ENCODE results near the gene FRAT2.

FRAT2 gene

GRCh38 chr10:97367126-97367649, 32.7 kb upstream of the FRAT2 start:
- no peak overlapping the region for H3K27ac Mint-ChIP-seq
- no peaks in the 10 kb centered on the region for H3K27me3 Mint-ChIP-seq (ENCODE audit: low read depth)
- no peak overlapping the region for H3K4me3 Mint-ChIP-seq

DNA sequence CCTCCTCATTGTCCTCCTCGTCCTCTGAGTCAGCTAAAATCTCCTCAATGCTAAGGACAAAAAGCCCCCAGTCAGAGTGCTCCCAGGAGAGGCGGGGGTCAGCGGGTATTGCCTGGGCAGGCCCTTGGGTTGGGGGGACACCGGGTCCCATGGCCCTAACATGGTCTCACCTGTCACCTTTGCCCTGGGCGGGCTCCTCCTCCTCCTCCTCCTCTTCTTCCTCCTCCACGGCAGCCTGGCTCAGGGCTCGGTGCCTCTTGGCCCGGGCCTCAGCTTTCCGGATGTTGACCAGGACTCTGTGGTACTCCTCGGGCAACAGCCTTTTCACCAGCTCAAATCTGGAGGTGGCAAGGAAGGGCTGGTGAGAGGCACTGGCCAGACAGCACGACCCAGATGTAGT, 32.0 kb upstream of the FRAT2 start:
- H3K36me3 Mint-ChIP-seq (ENCODE audit: low read depth) = peaks cover 28% of the 10 kb centered on the region
- no peak overlapping the region for H3K4me3 Mint-ChIP-seq
- H3K27me3 Mint-ChIP-seq (ENCODE audit: low read depth) = no peaks in the 10 kb centered on the region
- H3K27ac Mint-ChIP-seq = no peak overlapping the region
- no peaks in the 10 kb centered on the region for H3K4me1 Mint-ChIP-seq
- H3K9me3 Mint-ChIP-seq = no peaks in the 10 kb centered on the region
- TF ChIP-seq CTCF (IDR thresholded peaks at IDR 0.05; ENCODE audit: unreplicated experiment in 3 of 3) = no peak

More at GRCh38 chr10:97367126-97367649, 32.7 kb upstream of the FRAT2 start:
- H3K36me3 Mint-ChIP-seq (ENCODE audit: low read depth) = peaks cover 34% of the 10 kb centered on the region
- no peaks in the 10 kb centered on the region for H3K4me1 Mint-ChIP-seq
- no peaks in the 10 kb centered on the region for H3K9me3 Mint-ChIP-seq
- no peak for TF ChIP-seq CTCF (IDR thresholded peaks at IDR 0.05; ENCODE audit: unreplicated experiment in 3 of 3)

- no peak for TF ChIP-seq CTCF (IDR thresholded peaks at IDR 0.05; ENCODE audit: unreplicated experiment in 3 of 3)
- no peaks in the 10 kb centered on the region for H3K27me3 Mint-ChIP-seq (ENCODE audit: low read depth)
- H3K4me1 Mint-ChIP-seq = no peaks in the 10 kb centered on the region
- peaks cover 23% of the 10 kb centered on the region for H3K36me3 Mint-ChIP-seq (ENCODE audit: low read depth)
- no peaks in the 10 kb centered on the region for H3K9me3 Mint-ChIP-seq
- no peak overlapping the region for H3K4me3 Mint-ChIP-seq
- no peak overlapping the region for H3K27ac Mint-ChIP-seq
Measured at GRCh38 chr10:97365761-97366351, 31.3 kb upstream of the FRAT2 start.

GRCh38 chr10:97363071-97363470, 28.5 kb upstream of the FRAT2 start:
- Mint-ChIP-seq H3K4me3 (no peak overlapping the region), H3K36me3 (ENCODE audit: low read depth) (peaks cover 30% of the 10 kb centered on the region), H3K27ac (no peak overlapping the region), H3K4me1 (no peaks in the 10 kb centered on the region), H3K27me3 (ENCODE audit: low read depth) (no peaks in the 10 kb centered on the region), H3K9me3 (no peaks in the 10 kb centered on the region)
- TF ChIP-seq CTCF (IDR thresholded peaks at IDR 0.05; ENCODE audit: unreplicated experiment in 3 of 3) = no peak

GRCh38 chr10:97362310-97363033, 27.9 kb upstream of the FRAT2 start:
- TF ChIP-seq CTCF (IDR thresholded peaks at IDR 0.05; ENCODE audit: unreplicated experiment in 3 of 3) = no peak
- H3K36me3 Mint-ChIP-seq (ENCODE audit: low read depth) = peaks cover 31% of the 10 kb centered on the region
- no peak overlapping the region for H3K27ac Mint-ChIP-seq
- no peak overlapping the region for H3K4me3 Mint-ChIP-seq
- no peaks in the 10 kb centered on the region for H3K9me3 Mint-ChIP-seq
- no peaks in the 10 kb centered on the region for H3K4me1 Mint-ChIP-seq
- H3K27me3 Mint-ChIP-seq (ENCODE audit: low read depth) = no peaks in the 10 kb centered on the region

DNA sequence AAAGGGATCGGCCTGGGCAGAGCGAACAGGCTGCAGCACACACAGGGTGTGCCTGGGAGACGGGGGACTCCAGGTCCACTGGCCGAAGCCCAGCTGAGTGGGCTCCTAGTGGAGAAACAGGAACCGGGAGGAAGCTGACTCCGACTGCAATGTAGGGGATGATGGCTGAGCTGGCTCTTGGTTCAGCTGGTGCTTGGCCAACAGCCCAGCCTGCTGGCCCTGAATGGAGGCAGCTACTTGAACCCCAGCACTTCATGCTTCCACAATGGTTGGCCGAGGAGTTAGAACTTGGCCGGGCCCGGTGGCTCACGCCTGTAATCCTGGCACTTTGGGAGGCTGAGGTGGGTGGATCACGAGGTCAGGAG, 27.0 kb upstream of the FRAT2 start:
- Mint-ChIP-seq H3K36me3 (ENCODE audit: low read depth) (peaks cover 32% of the 10 kb centered on the region), H3K9me3 (no peaks in the 10 kb centered on the region), H3K27me3 (ENCODE audit: low read depth) (no peaks in the 10 kb centered on the region), H3K4me1 (no peaks in the 10 kb centered on the region), H3K27ac (no peak overlapping the region), H3K4me3 (no peak overlapping the region)
- TF ChIP-seq CTCF (IDR thresholded peaks at IDR 0.05; ENCODE audit: unreplicated experiment in 3 of 3) = no peak

Data from nephron (organoid).